Activated CD4-positive, alpha-beta T cell treated with anti-CD3 and anti-CD28 coated beads for 36 hours (primary cell): ENCODE measurements around the gene NRDC. TPM values are rescaled to one million over a fixed set of nuclear protein-coding genes. Genes with fewer than 3 reads are reported as not detected.

ENCODE experiments used
- ATAC-seq: fragments of 200-7000 bp; cut with Tn5 transposase; one replicate; pipeline ENCODE4 v1.10.0; 2021; ENCODE audit warnings: mild to moderate bottlenecking, moderate library complexity
- CTCF ChIA-PET: fragments of 350-600 bp; sonication (Branson Sonifier 250); formaldehyde crosslinking; loops from one replicate; lab custom pipeline; 2021; ENCODE audit warnings: antibody characterized with exemption; lab: Charles Lee
- POLR2A ChIA-PET: fragments of 350-600 bp; sonication (Branson Sonifier 250); formaldehyde crosslinking; loops from one replicate; lab custom pipeline; 2021; ENCODE audit warnings: antibody characterized with exemption, inconsistent platforms; lab: Charles Lee
- DNase-seq: peaks from one replicate; pipeline ENCODE4 v3.0.0-alpha.2; 2020
- H3K27ac Mint-ChIP-seq: one replicate; pipeline ENCODE4 v1.8.0; 2021; ENCODE audit warnings: mixed read lengths
- H3K27me3 Mint-ChIP-seq: one replicate; pipeline ENCODE4 v1.8.0; 2021; ENCODE audit warnings: mixed read lengths
- H3K36me3 Mint-ChIP-seq: one replicate; pipeline ENCODE4 v1.8.0; 2021; ENCODE audit warnings: low read depth, mixed read lengths
- H3K4me1 Mint-ChIP-seq: one replicate; pipeline ENCODE4 v1.8.0; 2021; ENCODE audit warnings: mixed read lengths
- H3K4me3 Mint-ChIP-seq: one replicate; pipeline ENCODE4 v1.8.0; 2021; ENCODE audit warnings: mild to moderate bottlenecking, moderate library complexity, mixed read lengths
- H3K9me3 Mint-ChIP-seq: one replicate; pipeline ENCODE4 v1.8.0; 2021; ENCODE audit warnings: low read depth, mixed read lengths
- intact Hi-C, 2 experiments: fragments of 100-400 bp; cut with DNase I in 1 of 2; cut with micrococcal nuclease in 1 of 2; formaldehyde crosslinking; loops; one replicate each; pipeline versions ENCODE4 v1.14.2 to v1.15.1; 2022 to 2024; cut with DNase I, micrococcal nuclease
- total RNA-seq, 2 experiments: library from RNA; stranded (reverse); gene quantifications; one replicate each; pipeline ENCODE4 v1.2.3, GENCODE V29; 2021

The NRDC gene, protein sequence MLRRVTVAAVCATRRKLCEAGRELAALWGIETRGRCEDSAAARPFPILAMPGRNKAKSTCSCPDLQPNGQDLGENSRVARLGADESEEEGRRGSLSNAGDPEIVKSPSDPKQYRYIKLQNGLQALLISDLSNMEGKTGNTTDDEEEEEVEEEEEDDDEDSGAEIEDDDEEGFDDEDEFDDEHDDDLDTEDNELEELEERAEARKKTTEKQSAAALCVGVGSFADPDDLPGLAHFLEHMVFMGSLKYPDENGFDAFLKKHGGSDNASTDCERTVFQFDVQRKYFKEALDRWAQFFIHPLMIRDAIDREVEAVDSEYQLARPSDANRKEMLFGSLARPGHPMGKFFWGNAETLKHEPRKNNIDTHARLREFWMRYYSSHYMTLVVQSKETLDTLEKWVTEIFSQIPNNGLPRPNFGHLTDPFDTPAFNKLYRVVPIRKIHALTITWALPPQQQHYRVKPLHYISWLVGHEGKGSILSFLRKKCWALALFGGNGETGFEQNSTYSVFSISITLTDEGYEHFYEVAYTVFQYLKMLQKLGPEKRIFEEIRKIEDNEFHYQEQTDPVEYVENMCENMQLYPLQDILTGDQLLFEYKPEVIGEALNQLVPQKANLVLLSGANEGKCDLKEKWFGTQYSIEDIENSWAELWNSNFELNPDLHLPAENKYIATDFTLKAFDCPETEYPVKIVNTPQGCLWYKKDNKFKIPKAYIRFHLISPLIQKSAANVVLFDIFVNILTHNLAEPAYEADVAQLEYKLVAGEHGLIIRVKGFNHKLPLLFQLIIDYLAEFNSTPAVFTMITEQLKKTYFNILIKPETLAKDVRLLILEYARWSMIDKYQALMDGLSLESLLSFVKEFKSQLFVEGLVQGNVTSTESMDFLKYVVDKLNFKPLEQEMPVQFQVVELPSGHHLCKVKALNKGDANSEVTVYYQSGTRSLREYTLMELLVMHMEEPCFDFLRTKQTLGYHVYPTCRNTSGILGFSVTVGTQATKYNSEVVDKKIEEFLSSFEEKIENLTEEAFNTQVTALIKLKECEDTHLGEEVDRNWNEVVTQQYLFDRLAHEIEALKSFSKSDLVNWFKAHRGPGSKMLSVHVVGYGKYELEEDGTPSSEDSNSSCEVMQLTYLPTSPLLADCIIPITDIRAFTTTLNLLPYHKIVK
- total RNA-seq: 100 to 1,000 TPM; 149 to 186 TPM

DNA sequence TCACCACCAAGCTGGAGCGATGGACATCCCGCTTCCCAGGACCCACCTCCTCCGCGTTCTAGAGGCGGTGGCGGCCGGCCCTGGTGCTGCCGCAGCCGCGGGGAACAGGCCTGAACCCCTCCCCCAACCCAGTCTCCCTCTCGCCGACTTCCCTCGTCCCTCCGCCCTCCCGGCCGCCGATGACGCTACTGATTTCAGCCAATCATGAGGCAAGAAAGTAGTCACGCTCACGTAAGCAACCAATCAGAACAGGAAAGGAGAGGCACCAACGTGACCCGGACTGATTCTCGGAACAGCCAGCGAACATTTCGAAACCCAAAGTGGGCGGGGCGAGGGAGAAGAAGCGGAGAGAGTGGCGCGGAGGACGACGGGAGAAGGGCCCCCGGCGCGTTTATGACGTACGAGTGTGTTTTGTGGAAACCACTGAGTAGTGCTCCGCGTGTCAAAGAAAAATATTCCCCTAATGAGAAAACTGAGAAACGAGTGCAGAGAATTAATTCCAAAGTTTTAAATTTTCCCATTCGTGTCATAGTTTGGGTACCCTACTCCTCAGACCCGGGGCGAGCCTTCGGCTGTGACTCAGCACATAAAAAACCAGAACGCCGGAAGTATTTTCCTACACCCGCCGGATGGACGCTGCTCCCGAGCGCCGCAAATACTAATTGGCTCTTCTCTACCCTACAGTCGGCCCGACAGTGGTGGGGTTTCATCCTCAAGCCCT is at the start of gene NRDC:
Gene NRDC (minus strand): TSS at position 112 of the 721 bp plus-strand sequence. CDS start 112 bp downstream, outside the sequence.
- intact Hi-C loops: loop anchor here (1.0 to 5.0 kb wide), 15 partner anchors 149 to 918 kb away; partner anchors contain the start of genes EPS15 (in 2 of the 2), TUT4 (in 2 of the 2), CC2D1B (in 1 of the 2) and FAF1 (in 1 of the 2)
- ATAC-seq: peak; percentile 95
- H3K27ac Mint-ChIP-seq: no peak within 1 kb of the TSS
- H3K4me3 Mint-ChIP-seq: no peak within 1 kb of the TSS
- peaks cover 12% of the 10 kb centered on the region for H3K27me3 Mint-ChIP-seq
- CTCF ChIA-PET: interaction anchor here (0.7 to 1.5 kb wide), 6 partner anchors 13 to 151 kb away, joined by 3 to 5 read pairs (median 3); no protein-coding TSS in a partner anchor
- POLR2A ChIA-PET: interaction anchor here (0.6 to 1.3 kb wide), 6 partner anchors 31 to 632 kb away, joined by 3 to 11 read pairs (median 4); partner anchors contain the start of gene TXNDC12
- peak; percentile 100 for DNase-seq
- no peaks in the 10 kb centered on the region for H3K9me3 Mint-ChIP-seq
- peaks cover 13% of the 10 kb centered on the region for H3K36me3 Mint-ChIP-seq
- H3K4me1 Mint-ChIP-seq: peaks cover 27% of the 10 kb centered on the region

DNA sequence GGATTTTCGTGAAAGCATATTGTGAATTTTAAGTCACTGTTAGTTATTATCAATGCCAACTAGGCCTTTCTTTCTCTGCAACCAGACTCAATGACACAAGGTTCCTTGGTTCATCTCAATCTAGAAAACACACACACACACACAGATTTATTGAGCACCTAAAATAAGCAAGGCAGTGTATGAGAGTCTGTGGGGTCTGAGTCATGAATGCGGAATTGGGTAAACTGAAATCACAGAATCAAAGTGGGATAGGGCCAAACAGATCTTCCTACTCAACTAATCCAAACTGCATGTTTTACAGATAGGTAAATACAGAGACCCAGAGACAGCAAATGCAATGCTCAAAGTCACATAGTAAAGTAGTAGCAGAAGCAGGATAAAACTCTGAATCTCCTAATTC is 48.5 kb upstream of the NRDC start:
- no peaks in the 10 kb centered on the region for H3K4me1 Mint-ChIP-seq
- peaks cover 4% of the 10 kb centered on the region for H3K27me3 Mint-ChIP-seq
- no peaks in the 10 kb centered on the region for H3K9me3 Mint-ChIP-seq
- H3K36me3 Mint-ChIP-seq: no peaks in the 10 kb centered on the region
- ChIA-PET POLR2A (interaction anchor here (0.5 kb wide), 1 partner anchor 129 kb away, joined by 3 read pairs; the partner anchor contains the start of gene BTF3L4), CTCF (interaction anchor here (0.6 to 3.4 kb wide), 3 partner anchors 30 to 742 kb away, joined by 3 to 20 read pairs (median 4); partner anchors contain the start of gene BTF3L4)
- H3K27ac Mint-ChIP-seq: no peak overlapping the region
- no peak overlapping the region for H3K4me3 Mint-ChIP-seq
- intact Hi-C loops: loop anchor here in 1 of 2 experiments (2.0 kb wide), 1 partner anchor 64 kb away; the partner anchor contains the start of gene RAB3B
- ATAC-seq (no peak), DNase-seq (no peak)

DNA sequence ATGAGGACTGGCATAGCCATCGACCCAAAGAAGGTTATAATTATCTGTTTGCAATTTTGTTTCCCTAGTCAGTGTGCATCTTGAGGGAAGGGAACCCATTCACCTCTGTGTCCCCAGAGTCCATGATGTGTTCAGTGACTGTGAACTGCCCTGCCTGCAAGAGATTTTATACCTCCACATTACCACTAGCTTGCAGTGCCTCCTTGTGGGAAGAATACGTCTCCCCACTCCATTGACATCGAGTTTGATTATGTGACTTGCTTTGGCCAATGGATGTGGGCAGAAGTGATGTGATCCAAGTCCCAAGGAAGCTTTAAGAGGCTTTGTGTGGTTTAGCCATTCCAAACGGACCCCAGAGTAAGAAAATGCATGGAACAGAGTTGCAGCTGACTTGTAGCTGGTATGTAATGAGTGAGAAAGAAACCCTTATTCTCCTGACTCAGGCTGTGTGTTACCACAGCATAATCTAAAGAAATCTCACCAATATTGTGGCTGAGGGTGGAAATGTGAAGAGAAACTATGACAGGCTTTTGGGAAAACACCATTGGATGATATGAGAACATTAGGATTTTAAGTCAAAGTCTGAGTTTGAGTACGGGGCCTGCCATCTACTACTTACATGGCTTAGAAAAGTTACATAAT is 47.8 kb upstream of the NRDC start:
- Mint-ChIP-seq H3K4me3 (no peak overlapping the region), H3K27ac (no peak overlapping the region), H3K36me3 (no peaks in the 10 kb centered on the region), H3K27me3 (peaks cover 4% of the 10 kb centered on the region), H3K4me1 (peaks cover 2% of the 10 kb centered on the region), H3K9me3 (no peaks in the 10 kb centered on the region)
- POLR2A ChIA-PET: interaction anchor here (0.6 kb wide), 1 partner anchor 48 kb away, joined by 3 read pairs; the partner anchor contains the start of gene NRDC
- CTCF ChIA-PET: interaction anchor here (0.6 to 3.4 kb wide), 5 partner anchors 8 to 743 kb away, joined by 3 to 20 read pairs (median 4); no protein-coding TSS in a partner anchor
- DNase-seq (peak; percentile 18), ATAC-seq (peak; percentile 44)
- intact Hi-C loops: loop anchor here in 1 of 2 experiments (2.0 kb wide), 1 partner anchor 65 kb away; the partner anchor contains the start of gene RAB3B

DNA sequence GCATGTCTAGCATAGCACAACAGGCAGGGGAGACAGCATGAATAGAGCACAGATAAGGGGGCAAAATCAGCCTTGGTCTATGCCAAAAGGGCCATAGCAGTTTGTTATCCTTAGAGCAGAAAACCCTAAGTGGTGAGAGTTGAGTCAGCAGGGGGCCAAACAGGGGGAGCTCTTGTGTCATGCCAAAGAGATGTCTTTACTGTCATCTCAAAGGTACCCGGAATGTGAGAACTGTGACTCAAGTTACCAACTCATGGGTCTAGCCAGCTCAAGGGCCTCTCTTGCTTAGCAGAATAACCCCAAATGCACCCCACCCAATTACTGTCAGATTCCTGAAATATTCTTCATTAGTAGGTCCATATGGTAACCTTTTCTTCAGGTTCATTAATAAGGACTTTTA is 45.9 kb upstream of the NRDC start:
- POLR2A ChIA-PET: interaction anchor here (0.5 kb wide), 1 partner anchor 26 kb away, joined by 4 read pairs; no protein-coding TSS in a partner anchor
- ATAC-seq: peak; percentile 90
- Mint-ChIP-seq H3K9me3 (no peaks in the 10 kb centered on the region), H3K4me1 (peaks cover 2% of the 10 kb centered on the region), H3K36me3 (no peaks in the 10 kb centered on the region), H3K27me3 (peaks cover 4% of the 10 kb centered on the region), H3K27ac (no peak overlapping the region), H3K4me3 (no peak overlapping the region)
- intact Hi-C loops: no loop called here
- CTCF ChIA-PET: interaction anchor here (0.6 to 3.4 kb wide), 7 partner anchors 9 to 77 kb away, joined by 3 to 20 read pairs (median 3); partner anchors contain the start of gene RAB3B
- peak; percentile 72 for DNase-seq

DNA sequence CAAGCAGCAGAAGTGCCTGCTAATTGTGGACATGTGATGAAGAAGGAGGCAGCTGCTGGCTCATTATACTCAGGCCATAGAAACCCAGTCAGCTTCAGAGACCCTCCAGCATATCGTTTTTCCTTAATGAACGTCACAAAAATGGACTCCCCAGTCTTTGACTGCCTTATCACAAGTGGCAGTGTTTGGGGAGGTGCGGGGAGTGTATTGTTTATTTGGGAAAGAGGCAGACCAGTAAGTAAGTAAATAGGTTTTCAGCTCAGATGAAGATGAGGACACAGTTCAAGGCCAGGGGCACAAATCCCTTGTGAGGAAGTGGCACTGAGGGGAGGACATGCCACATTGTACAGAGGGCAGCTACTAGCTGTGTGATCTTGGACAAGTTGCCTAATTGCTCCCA is 43.5 kb upstream of the NRDC start:
- intact Hi-C loops: no loop called here
- peaks cover 2% of the 10 kb centered on the region for H3K4me1 Mint-ChIP-seq
- CTCF ChIA-PET: interaction anchor here (0.9 kb wide), 1 partner anchor 8 kb away, joined by 3 read pairs; no protein-coding TSS in a partner anchor

DNA sequence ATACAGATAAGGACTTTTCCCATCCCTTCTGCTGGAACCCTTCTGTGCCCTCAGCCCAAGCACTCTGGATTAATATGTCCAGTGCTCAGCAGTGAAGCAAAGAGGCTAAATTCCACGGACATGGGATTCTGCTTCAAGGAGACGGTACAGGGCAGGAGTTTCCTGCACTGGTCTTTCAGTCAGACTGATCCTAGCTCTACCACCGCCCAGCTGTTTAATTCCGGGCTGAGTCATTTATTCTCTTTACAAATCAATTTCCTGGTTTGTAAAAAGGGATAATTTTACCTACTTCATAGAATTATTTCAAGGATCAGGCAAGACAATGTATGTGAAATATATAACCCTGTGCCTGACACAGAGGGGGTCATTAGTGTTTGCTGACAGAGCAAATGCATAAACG is 41.6 kb upstream of the NRDC start:
- ChIA-PET POLR2A (no interaction called here), CTCF (no interaction called here)
- H3K36me3 Mint-ChIP-seq: no peaks in the 10 kb centered on the region
- DNase-seq (no peak), ATAC-seq (no peak)
- H3K27me3 Mint-ChIP-seq: peaks cover 7% of the 10 kb centered on the region
- no peak overlapping the region for H3K27ac Mint-ChIP-seq
- no peak overlapping the region for H3K4me3 Mint-ChIP-seq
- peaks cover 2% of the 10 kb centered on the region for H3K4me1 Mint-ChIP-seq
- intact Hi-C loops: no loop called here
- H3K9me3 Mint-ChIP-seq: no peaks in the 10 kb centered on the region

More for the DNA sequence above, 43.5 kb upstream of the NRDC start:
- POLR2A ChIA-PET: no interaction called here
- Mint-ChIP-seq H3K4me3 (no peak overlapping the region), H3K36me3 (no peaks in the 10 kb centered on the region), H3K27me3 (peaks cover 5% of the 10 kb centered on the region), H3K27ac (no peak overlapping the region), H3K9me3 (no peaks in the 10 kb centered on the region)
- ATAC-seq (no peak), DNase-seq (no peak)

DNA sequence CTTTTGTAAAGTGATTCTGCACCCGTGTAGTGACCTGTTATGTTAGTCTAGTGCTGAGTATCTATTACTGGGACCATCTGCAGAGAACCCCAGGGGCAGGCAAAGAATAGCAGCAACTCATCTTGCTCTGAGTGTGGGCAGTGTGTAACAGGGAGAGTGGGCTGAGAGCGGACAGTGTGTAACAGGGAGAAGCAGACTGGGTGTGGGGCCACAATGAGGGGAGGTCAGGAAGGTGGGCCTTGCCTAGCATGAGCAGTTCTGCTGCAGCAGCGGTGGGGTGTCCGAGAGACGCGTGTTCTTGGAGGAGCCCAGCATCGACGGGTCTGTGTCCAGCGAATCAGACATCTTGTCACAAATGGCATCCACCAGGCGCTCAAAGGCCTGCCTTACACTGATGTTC is 41.2 kb upstream of the NRDC start:
- ChIA-PET POLR2A (no interaction called here), CTCF (no interaction called here)
- Mint-ChIP-seq H3K27me3 (peaks cover 7% of the 10 kb centered on the region), H3K4me3 (no peak overlapping the region), H3K36me3 (no peaks in the 10 kb centered on the region), H3K9me3 (no peaks in the 10 kb centered on the region), H3K27ac (no peak overlapping the region), H3K4me1 (peaks cover 2% of the 10 kb centered on the region)
- intact Hi-C loops: no loop called here
- ATAC-seq (no peak), DNase-seq (no peak)

DNA sequence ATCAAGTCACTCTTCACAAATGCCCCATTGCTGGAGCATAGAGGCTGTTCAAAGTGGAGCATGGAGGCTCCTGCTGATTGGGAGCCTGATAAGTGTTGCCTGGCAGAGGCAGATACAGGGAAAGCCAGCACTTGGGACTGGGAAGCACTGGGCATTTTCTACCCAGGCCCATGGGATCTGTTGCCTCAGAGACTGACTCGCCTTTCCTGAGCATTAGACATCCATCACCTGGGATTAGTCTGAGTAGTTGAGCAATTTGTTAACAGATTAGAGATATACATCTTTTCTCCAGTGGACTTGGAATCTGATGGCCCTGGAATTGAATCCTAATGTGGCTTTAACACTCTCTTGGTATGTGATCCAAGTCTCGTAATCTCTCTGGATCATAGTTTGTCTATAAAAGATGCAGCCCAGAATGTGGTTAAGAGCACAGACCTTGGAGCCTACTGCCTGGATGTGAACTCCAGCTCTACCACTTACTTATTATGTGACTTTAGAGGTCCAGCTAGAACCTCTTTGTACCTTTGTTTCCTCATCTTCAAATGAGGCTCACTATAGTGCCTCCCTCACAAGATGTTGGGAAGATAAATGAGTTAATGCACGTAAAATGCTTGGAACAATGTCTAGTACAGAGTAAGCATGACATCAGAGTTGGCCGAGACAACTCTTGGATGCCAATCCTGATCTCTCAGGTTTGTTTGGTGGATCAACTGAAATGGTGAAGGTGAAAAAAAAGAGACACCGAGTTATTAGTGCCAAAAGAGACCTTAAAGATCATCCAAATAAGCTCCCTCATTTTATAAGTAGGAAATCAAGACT is 38.3 kb upstream of the NRDC start:
- H3K4me1 Mint-ChIP-seq: peaks cover 2% of the 10 kb centered on the region
- intact Hi-C loops: no loop called here
- H3K27me3 Mint-ChIP-seq: peaks cover 9% of the 10 kb centered on the region
- no peak overlapping the region for H3K27ac Mint-ChIP-seq
- no peak for DNase-seq
- H3K4me3 Mint-ChIP-seq: no peak overlapping the region
- H3K36me3 Mint-ChIP-seq: no peaks in the 10 kb centered on the region
- CTCF ChIA-PET: interaction anchor here (1.2 to 3.5 kb wide), 2 partner anchors 12 to 20 kb away, joined by 3 to 15 read pairs; no protein-coding TSS in a partner anchor
- H3K9me3 Mint-ChIP-seq: no peaks in the 10 kb centered on the region
- POLR2A ChIA-PET: no interaction called here
- no peak for ATAC-seq

DNA sequence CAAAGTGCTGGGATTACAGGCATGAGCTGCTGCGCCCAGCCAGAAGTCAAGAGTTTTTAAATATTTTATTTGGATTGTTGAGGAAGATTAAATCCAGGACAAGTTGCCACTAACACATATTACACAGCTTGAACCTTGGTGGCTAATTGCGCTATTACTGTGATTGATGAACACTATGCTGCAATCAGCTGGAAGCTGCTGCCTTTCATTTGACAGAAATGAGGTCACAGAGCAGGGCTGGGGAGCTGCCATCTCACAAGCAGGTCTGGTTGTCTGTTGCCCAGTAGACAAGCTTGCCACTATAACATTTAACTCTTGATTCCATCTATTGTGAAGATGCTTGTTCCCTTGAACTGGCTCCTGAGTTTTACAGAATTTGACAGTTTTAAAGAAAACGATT is 37.4 kb upstream of the NRDC start:
- Mint-ChIP-seq H3K36me3 (no peaks in the 10 kb centered on the region), H3K4me3 (no peak overlapping the region), H3K27me3 (peaks cover 9% of the 10 kb centered on the region), H3K9me3 (no peaks in the 10 kb centered on the region), H3K27ac (no peak overlapping the region), H3K4me1 (no peaks in the 10 kb centered on the region)
- CTCF ChIA-PET: interaction anchor here (1.2 to 3.5 kb wide), 2 partner anchors 11 to 19 kb away, joined by 3 to 15 read pairs; no protein-coding TSS in a partner anchor
- POLR2A ChIA-PET: no interaction called here
- no peak for DNase-seq
- intact Hi-C loops: no loop called here
- no peak for ATAC-seq
